ENCODE measurements around the gene RTKN.

RTKN gene

GRCh38 chr2:74429487-74430451 lies 12.0 kb downstream of the RTKN start:
- FAIRE-seq: no peak

GRCh38 chr2:74428675-74429074 lies 13.1 kb downstream of the RTKN start:
- DNase-seq (ENCODE audit: insufficient read length, low spot score) (no peak), FAIRE-seq (no peak)
- TF ChIP-seq CTCF (IDR thresholded peaks at IDR 0.05; ENCODE audit: insufficient read depth, missing control alignments): no peak

More at GRCh38 chr2:74429487-74430451, 12.0 kb downstream of the RTKN start:
- TF ChIP-seq CTCF (IDR thresholded peaks at IDR 0.05; ENCODE audit: insufficient read depth, missing control alignments): no peak
- no peak for DNase-seq (ENCODE audit: insufficient read length, low spot score)

- no peak for FAIRE-seq
- TF ChIP-seq CTCF (IDR thresholded peaks at IDR 0.05; ENCODE audit: insufficient read depth, missing control alignments): no peak
- no peak for DNase-seq (ENCODE audit: insufficient read length, low spot score)
These were observed 14.2 kb downstream of the RTKN start for GRCh38 chr2:74427551-74427950.

- DNase-seq (ENCODE audit: insufficient read length, low spot score) (no peak), FAIRE-seq (no peak)
- TF ChIP-seq CTCF (IDR thresholded peaks at IDR 0.05; ENCODE audit: insufficient read depth, missing control alignments): no peak
These were observed 15.5 kb downstream of the RTKN start for GRCh38 chr2:74426181-74426758.

- TF ChIP-seq CTCF (IDR thresholded peaks at IDR 0.05; ENCODE audit: insufficient read depth, missing control alignments): no peak
- FAIRE-seq (no peak), DNase-seq (ENCODE audit: insufficient read length, low spot score) (no peak)
These were observed 16.2 kb downstream of the RTKN start for GRCh38 chr2:74425523-74425922.

GRCh38 chr2:74424995-74425406 lies 16.7 kb downstream of the RTKN start:
- no peak for DNase-seq (ENCODE audit: insufficient read length, low spot score)
- TF ChIP-seq CTCF (IDR thresholded peaks at IDR 0.05; ENCODE audit: insufficient read depth, missing control alignments): no peak
- no peak for FAIRE-seq
